Bronchial epithelial cell (primary cell): Measurements from ENCODE around the gene RGMA. TPM values are rescaled to one million over a fixed set of nuclear protein-coding genes. Genes with fewer than 3 reads are reported as not detected.

Experiments used
- DNase-seq: peaks from one replicate; pipeline ENCODE4 v3.0.0-alpha.2; 2010; ENCODE audit warnings: low read depth
- FAIRE-seq: peaks from 2 replicates; lab custom pipeline; 2011; peaks lifted over from hg19 to GRCh38; lab: Jason Lieb, UNC
- H3K27me3 ChIP-seq: 2 replicates; pipeline ENCODE4 v1.5.1; 2011; ENCODE audit warnings: low read length; ENCODE audit not compliant: control insufficient read depth, insufficient read depth
- H3K36me3 ChIP-seq: 2 replicates; pipeline ENCODE4 v1.5.1; 2011; ENCODE audit warnings: low read length; ENCODE audit not compliant: control insufficient read depth, insufficient read depth
- H3K4me3 ChIP-seq: 2 replicates; pipeline ENCODE4 v1.5.1; 2011; ENCODE audit warnings: mild to moderate bottlenecking, low read depth, low read length, control low read depth
- CTCF ChIP-seq: IDR thresholded peaks from 2 replicates; pipeline ENCODE4 v1.5.1; 2011; ENCODE audit warnings: mild to moderate bottlenecking, moderate library complexity, low read length, control low read depth, inconsistent platforms; ENCODE audit not compliant: insufficient read depth, severe bottlenecking
- total RNA-seq: library from RNA; depleted of rRNA; stranded (reverse); fragments of >200 nt; gene quantifications from 2 replicates; pipeline ENCODE4 v1.2.1, GENCODE V29; 2014

Gene RGMA
- total RNA-seq, 1 donor from 2014 or later = 0.53 TPM

- Histone ChIP-seq H3K27me3 (no peaks in the 10 kb centered on the region), H3K4me3 (no peak overlapping the region), H3K36me3 (no peaks in the 10 kb centered on the region)
- no peak for FAIRE-seq
- no peak for TF ChIP-seq CTCF
- no peak for DNase-seq
These were observed 33.2 kb upstream of the RGMA start for GRCh38 chr15:93121973-93122910.

GRCh38 chr15:93121107-93121506 is 32.1 kb upstream of the RGMA start:
- no peak for DNase-seq
- H3K36me3 ChIP-seq = no peaks in the 10 kb centered on the region
- no peak for FAIRE-seq
- TF ChIP-seq CTCF = no peak
- H3K4me3 ChIP-seq = no peak overlapping the region
- H3K27me3 ChIP-seq = no peaks in the 10 kb centered on the region

DNA sequence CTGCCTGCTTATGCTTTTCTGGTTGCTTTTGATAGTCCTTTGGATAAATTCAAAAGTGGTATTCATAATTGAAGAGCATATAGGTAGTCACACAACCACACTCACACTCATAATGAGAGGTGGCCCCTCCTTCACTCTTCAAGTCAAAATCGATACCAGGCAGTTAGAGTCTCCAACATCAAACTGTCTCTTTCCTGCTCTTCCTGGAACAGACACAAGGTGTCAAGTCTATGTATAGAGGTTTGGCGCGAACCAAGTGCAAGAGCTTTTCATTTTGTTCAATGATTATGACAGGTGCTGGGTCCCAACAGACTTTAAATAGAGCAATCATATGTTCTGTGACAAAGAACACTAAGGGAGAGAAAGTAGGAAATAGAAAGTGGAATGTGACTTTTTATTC is 29.9 kb upstream of the RGMA start:
- Histone ChIP-seq H3K36me3 (no peaks in the 10 kb centered on the region), H3K27me3 (no peaks in the 10 kb centered on the region), H3K4me3 (no peak overlapping the region)
- no peak for TF ChIP-seq CTCF
- DNase-seq (no peak), FAIRE-seq (no peak)

DNA sequence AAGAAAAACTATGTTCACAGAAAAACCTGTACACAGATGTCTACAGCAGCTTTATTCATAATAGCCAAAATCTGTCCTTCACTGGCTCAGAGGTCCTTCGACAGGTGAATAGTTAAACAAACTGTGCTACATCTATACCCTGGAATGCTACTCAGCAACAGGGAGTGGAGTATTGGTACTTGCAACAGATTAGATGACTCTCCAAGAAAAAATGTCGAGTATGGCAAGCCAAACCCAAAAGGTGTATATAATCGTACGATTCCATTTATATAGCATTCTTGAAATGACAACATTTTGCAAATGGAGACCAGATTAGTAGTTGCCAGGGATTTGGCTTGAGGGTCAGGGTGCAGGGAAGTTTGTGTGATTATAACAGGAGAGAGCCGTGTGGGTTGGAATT is 22.4 kb upstream of the RGMA start:
- H3K36me3 ChIP-seq = no peaks in the 10 kb centered on the region
- FAIRE-seq = no peak
- TF ChIP-seq CTCF = no peak
- DNase-seq = peak; percentile 25
- H3K4me3 ChIP-seq = no peak overlapping the region
- H3K27me3 ChIP-seq = no peaks in the 10 kb centered on the region

DNA sequence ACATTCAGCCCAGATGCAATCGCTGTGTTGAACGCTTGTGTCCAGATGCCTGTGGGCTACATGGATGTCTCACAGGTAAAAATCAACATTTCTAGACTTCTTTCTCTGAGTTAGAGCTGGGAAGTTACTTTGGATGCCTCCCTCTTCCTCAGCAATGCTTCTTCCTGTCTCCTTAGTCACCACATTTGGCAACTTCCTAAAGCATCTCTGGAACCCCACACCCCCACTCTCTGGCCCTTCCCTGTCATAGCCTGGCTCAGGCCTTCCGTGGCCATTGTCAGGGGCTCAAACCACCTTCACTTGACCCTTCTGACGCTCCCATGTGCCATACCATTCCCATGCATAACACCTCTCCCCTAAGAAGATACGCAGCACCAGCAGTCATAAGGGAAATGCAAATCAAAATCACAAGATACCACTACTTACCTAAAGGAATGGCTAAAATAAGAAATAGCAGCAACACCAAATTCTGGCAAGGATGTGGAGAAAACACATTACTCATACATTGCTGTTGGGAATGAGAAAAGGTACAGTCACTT is 21.6 kb upstream of the RGMA start:
- Histone ChIP-seq H3K36me3 (no peaks in the 10 kb centered on the region), H3K4me3 (no peak overlapping the region), H3K27me3 (no peaks in the 10 kb centered on the region)
- FAIRE-seq (no peak), DNase-seq (no peak)
- TF ChIP-seq CTCF = no peak
